CD4-positive, alpha-beta T cell treated with Interleukin-4 for 4 hours (primary cell): ENCODE results near the gene TLE3.

ENCODE experiments used
- DNase-seq: peaks from one replicate; pipeline ENCODE4 v3.0.0-alpha.2; 2020

The TLE3 gene

DNA sequence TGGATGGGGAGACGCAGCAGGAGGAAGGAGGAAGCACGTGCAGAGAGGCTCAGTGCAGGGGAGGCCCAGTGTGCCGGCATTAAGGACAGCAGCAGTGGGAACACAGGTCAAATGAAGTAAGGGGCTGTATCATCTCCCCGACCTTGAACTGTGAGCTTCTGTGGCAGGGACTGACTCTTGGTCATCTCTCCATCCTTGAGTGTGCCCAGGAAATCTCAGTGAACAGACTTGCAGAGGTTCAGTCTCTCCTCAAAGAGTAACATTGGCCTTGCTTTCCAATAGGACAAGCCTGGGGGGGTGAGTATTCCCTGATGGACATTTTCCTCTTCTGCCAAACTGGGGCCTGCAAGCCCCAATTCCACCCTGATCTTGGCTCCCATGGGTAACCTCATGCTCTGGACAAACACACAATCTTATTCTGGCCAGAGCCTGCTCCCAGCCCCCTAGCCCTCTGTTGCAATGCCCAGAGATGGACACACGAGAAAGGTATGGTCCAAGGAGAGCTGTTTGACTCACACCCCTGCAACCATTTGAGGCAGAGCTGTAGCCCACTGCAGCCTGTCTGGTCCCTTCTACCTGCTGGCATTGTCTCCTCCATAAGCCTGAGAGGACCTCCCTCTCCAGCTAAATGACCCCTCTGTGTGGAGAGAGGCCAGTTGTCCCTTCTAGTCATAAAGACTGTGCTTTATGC lies 50.9 kb downstream of the TLE3 start:
- no peak for DNase-seq

DNA sequence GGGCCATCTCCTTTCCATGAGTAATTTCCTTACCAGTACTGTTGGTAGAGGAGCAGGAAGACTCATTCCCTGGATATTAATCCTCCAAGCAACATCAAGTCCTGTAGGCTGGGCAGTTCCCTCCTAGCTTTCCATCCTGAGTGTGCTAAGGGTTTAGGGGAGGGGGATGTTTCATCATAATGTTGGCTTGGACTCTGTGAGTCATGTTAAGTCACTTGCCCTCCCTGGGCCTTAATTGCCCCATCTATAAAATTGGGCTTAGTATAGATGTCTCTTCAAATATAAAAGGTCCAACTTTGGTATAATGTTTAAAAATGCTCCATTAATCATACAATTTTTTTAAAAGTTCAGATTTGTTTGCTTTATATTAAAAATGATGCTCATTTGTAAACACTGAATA lies 52.7 kb downstream of the TLE3 start:
- DNase-seq, result no peak

DNA sequence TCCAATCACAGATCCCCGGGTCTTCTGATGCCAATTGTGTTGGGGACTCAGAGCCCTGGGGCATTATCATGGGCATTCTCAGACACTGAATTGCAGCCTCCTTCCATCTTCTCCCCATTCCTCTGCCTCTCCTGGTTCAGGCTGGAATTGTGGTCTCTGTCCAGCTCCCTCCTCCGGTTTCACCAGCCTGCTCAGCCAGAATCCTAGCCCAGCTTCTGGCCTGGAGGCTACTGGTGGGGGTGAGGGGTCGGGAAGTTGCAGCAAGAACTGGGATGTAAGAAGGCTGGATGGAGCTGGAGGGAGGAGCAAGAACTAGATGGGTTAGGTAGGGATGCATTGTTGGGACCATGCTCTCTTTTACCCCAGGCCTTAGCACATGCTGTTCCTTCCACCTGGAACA lies 53.5 kb downstream of the TLE3 start:
- DNase-seq, result no peak

DNA sequence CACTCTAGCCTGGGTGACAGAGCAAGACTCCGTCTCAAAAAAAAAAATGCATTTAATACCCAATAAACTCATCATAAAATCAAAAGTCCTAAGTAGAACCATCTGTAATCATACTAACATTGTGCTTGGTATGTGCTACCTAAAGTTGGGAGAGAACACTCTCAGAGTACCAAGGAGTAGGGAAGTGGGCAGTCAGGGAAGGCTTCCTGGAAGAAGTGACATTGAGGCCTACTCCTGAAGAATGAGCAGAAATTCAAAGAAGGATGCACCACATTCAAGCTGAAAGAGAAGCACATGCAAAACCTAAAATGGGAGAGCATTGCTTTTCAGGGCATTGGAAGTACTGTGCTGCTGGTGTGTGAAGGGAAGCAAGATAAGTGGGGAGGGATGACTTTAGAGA lies 54.1 kb downstream of the TLE3 start:
- no peak for DNase-seq

GRCh38 chr15:70042553-70043214 lies 55.0 kb downstream of the TLE3 start:
- no peak for DNase-seq

DNA sequence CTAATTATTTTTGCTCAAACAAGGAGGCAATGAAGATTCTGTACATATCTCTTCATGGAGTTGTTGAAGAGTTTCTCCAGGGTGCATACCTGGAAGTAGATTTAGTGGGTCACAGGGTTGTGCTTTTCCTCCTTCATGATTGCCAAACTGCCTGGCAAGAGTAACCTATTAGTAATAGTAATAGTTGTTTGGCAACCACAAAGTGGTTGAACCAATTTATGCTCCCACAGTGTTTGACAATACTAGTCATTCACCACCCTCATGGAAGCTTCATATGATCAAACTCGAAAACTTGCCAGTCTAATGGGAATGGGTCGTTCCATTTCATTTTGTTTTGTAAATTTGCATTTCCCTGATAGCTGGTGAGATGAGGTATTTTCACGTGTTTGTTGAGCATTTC lies 57.8 kb downstream of the TLE3 start:
- no peak for DNase-seq

DNA sequence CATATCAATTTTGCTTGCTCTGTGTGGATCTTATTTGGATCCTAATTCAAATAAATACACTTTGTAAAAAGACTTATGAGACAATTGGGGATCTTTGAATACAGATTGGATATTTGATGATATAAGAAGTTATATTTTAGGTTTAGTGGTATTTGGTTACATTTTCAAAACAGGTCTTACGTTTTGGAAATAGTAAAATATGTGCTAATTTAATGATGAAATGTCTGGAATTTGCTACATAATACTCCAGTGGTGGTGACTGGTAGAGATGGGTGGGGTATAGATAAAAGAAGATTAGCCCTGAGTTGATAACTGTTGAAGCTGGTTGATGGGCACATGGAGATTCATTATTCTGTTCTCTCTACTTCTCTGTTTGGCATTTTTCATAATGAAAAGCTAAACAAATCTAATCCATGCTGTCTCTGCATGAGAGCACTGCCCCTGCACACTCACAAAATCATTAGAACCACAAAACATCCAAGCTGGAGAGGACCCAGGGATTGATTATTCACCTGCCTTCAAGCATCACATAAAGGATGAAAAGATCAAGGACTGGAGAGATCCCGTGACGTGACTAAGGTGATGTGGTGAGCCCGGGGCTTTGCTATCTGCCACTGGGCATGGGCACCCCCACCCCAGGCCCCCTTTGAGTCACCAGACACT lies 58.9 kb downstream of the TLE3 start:
- DNase-seq, result no peak

DNA sequence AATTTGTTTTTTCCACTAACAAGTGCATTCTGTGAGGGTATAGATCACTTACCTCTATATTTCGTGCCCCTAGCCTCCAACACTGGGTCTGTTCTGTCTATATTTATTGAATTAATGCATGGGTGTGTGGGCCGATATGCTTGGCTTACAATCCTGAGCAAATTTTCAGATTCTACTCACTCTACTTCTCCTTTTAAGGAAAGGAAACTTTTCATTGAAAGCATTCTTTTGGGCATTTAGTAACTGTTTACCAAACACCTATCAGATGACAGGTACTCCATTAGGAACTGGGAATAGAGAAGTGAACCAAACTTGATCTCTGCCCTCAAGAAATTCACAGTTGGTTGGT lies 60.5 kb downstream of the TLE3 start:
- no peak for DNase-seq

- DNase-seq, result no peak
Measured at GRCh38 chr15:70036585-70037291, 61.0 kb downstream of the TLE3 start.

DNA sequence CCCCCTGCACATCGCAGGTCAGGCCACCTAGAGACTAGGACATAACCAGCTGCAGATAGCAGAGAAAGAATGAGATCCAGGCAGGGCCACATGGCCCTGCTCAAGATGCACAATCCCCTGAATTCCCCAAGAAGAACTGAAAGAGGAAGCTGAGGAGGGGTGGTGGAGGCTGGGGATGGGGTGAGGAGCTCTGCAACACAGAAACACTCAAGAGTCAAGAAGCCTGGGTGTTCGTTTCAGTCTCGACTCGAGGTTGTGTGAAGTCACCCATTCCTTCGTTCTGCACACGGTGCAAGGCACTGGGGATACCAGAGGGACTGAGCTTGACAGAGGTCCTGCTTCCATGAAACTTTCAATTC lies 62.0 kb downstream of the TLE3 start:
- peak; percentile 2 for DNase-seq

GRCh38 chr15:70035051-70035718 lies 62.5 kb downstream of the TLE3 start:
- no peak for DNase-seq

DNA sequence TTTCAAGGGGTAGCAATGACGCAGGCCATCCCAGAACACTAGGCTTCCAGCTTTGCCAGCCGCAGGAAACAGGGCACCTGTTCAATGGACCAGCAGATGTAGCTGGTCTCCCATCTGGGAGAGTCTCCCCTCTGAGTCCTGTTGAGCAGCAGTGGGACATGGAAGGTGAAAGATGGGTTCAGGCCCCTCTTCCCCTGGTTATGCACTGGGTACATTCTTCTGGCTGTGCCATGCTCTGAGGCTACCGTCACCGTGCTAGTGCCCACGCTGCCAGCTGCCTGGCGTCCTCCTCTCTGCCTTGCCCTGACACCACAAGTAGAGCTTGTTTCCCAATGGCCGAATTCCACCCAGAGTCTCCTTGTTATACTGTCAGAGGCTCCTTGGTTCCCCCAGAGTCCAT lies 63.1 kb downstream of the TLE3 start:
- no peak for DNase-seq

- DNase-seq, result no peak
Measured at GRCh38 chr15:70034141-70034540, 63.6 kb downstream of the TLE3 start.

DNA sequence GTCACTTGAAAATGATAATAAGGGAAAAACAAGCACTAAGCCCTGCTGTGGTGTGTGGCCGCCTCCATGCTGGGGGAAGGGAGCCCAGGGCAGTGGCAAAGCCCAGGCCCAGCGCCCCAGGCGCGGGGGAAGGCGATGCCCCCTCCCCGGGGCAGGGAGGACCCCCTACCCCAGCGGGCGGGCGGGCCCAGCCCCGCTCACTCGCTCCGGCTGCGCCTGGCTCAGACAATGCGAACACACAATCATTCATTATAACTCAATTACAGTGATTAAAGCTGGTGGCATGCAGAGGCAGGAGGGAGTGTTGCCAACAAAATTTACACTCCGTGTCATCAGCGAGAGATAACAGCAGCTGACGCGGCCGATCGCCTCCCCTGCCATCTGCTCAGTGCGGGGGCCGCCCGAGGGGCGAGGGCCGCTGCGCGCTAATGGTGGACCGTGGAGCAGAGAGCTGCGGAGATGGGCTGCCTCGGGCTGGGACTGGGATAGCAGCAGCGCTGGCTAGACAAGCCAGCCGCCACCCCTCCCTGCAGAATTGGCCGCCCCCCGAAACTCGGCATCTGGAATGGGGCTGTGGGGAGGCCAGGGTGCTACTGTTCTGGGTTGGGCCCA lies 64.1 kb downstream of the TLE3 start:
- DNase-seq, result no peak

DNA sequence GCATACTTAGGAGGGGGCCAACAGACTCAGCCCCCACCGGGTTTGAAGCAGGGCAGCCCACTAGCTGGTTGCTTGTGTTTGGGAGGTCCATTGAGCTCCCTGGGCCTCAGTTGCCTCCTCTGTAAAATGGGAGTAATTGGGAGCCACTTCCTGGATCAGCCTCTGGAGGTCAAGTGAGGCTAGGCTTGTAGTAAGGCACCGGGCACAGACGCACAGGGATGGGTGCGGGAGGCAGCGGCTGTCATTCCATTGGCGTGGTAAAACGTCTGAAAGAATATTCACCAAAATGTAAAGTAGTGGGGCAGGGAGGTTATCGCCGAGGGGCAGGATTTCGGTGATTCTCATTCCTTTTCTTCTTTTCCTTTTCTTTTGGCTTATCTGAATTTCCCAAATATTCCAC lies 64.6 kb downstream of the TLE3 start:
- DNase-seq, result no peak

DNA sequence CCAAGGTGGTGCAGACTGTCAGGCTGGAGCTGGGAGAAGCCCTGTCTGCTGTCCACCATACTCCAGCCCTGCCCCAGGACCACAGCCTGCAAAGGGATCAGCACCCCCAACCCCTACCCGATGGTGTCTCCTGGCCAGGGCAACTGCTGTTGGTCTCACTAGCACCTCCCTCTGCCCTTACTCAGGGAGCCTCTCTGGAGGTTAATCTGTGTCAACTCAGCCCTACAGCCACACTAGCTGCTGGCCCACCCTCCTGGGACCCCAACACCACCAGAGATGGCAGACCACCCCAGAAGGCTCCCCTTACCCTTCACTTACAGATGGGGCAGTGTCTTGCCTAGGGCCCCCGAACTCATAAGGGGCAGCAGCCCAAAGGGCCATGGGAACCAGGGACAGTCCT lies 65.2 kb downstream of the TLE3 start:
- no peak for DNase-seq

- no peak for DNase-seq
Measured at GRCh38 chr15:70031713-70032112, 66.0 kb downstream of the TLE3 start.

DNA sequence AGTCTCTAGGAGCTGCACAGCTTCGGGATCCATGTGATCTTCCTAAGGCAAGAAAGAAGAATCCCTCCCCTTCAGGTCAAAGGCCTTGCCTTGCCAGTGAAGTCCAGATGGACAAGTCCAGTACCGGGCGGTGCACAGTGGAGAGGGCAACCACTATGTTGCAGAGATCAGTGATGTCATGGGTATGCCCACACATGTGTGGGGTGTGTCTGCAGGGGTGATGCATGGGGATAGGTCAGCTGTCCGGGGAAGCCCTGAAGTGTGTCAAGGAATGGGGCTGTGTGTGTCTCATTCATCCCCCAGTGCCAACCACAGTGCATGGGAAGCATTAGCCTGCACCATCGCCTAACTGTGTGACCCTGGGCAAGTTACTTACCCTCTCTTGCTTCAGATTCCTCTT lies 66.5 kb downstream of the TLE3 start:
- DNase-seq, result no peak

DNA sequence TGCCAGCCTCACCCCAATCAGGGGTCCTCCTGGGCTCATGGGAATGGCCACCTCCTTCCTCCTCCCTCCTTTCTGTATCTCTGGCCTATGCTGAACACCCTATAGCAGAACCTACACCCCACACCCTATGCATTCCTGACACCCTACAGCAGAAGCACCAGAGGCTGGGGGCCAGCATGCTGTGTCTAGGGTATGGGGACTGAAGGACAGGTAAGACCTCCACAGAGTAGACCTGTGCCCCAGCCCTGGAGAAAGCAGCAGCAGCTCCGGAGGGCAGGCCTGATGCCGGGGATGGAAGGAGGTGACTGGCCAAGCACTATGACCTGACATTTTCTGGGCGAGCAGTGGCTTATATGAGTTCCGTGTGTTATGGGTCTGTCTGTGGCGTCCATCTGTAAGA lies 66.9 kb downstream of the TLE3 start:
- DNase-seq, result no peak

- DNase-seq, result no peak
Measured at GRCh38 chr15:70029297-70029701, 68.4 kb downstream of the TLE3 start.

DNA sequence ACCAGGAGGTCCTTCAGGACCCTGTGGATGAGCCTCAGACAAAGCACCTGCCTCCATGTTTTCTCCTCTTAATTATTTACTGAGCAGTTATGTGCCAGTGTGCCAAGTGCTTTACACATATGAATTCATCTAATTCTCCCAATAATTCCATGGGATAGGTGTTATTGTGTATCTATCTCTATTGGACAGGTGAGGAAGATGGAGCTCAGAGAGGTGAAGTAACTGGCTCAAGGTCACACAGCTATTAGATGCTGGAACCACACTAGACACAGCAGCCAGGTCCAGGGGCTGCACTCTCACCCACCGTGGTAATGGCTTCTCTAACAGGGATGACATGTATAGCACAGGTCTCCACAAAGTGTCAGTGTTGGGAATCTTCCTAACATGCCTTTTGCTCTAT lies 70.2 kb downstream of the TLE3 start:
- no peak for DNase-seq

GRCh38 chr15:70026991-70027390 lies 70.7 kb downstream of the TLE3 start:
- no peak for DNase-seq
